Measurements from ENCODE around the gene DUOXA1. TPM values are rescaled to one million over a fixed set of nuclear protein-coding genes. Genes with fewer than 3 reads are reported as not detected.
A peak's percentile ranks its signal among the peaks of the same experiment; 100 is the strongest.
"Not testable (repeated sequence)": the region's sequence is repeated elsewhere in the genome, so short reads cannot be mapped to it uniquely, and the experiment has no call there.

The DUOXA1 gene
- total RNA-seq, 2 donors from 2014 or later = 0.58 TPM; not detected in 1

- no peaks in the 10 kb centered on the region for H3K9me3 Mint-ChIP-seq
- H3K4me3 Mint-ChIP-seq = no peak overlapping the region
- H3K36me3 Mint-ChIP-seq (ENCODE audit: low read depth) = no peaks in the 10 kb centered on the region
- no peaks in the 10 kb centered on the region for H3K27me3 Mint-ChIP-seq
- H3K4me1 Mint-ChIP-seq = no peaks in the 10 kb centered on the region
- no peak for ATAC-seq (replicated peaks)
- H3K27ac Mint-ChIP-seq = no peak overlapping the region
These were observed 13.4 kb upstream of the DUOXA1 start for GRCh38 chr15:45143056-45143455.

- H3K36me3 Mint-ChIP-seq (ENCODE audit: low read depth) = no peaks in the 10 kb centered on the region
- H3K4me3 Mint-ChIP-seq = no peak overlapping the region
- H3K4me1 Mint-ChIP-seq = no peaks in the 10 kb centered on the region
- no peaks in the 10 kb centered on the region for H3K9me3 Mint-ChIP-seq
- no peak overlapping the region for H3K27ac Mint-ChIP-seq
- ATAC-seq (replicated peaks) = no peak
- H3K27me3 Mint-ChIP-seq = peaks cover 5% of the 10 kb centered on the region
These were observed 11.7 kb upstream of the DUOXA1 start for GRCh38 chr15:45141386-45141785.

- Mint-ChIP-seq H3K36me3 (ENCODE audit: low read depth) (no peaks in the 10 kb centered on the region), H3K27me3 (peaks cover 8% of the 10 kb centered on the region), H3K27ac (no peak overlapping the region), H3K4me3 (no peak overlapping the region), H3K4me1 (no peaks in the 10 kb centered on the region), H3K9me3 (no peaks in the 10 kb centered on the region)
- ATAC-seq (replicated peaks) = no peak
These were observed 11.0 kb upstream of the DUOXA1 start for GRCh38 chr15:45140557-45141250.

- ATAC-seq (replicated peaks) = no peak
- H3K4me1 Mint-ChIP-seq = no peaks in the 10 kb centered on the region
- H3K27ac Mint-ChIP-seq = no peak overlapping the region
- H3K9me3 Mint-ChIP-seq = no peaks in the 10 kb centered on the region
- H3K36me3 Mint-ChIP-seq (ENCODE audit: low read depth) = no peaks in the 10 kb centered on the region
- no peak overlapping the region for H3K4me3 Mint-ChIP-seq
- peaks cover 11% of the 10 kb centered on the region for H3K27me3 Mint-ChIP-seq
These were observed 10.1 kb upstream of the DUOXA1 start for GRCh38 chr15:45139770-45140169.

GRCh38 chr15:45138814-45139765 lies 9.4 kb upstream of the DUOXA1 start:
- Mint-ChIP-seq H3K9me3 (no peaks in the 10 kb centered on the region), H3K4me3 (no peak overlapping the region), H3K27ac (no peak overlapping the region), H3K27me3 (peaks cover 17% of the 10 kb centered on the region), H3K36me3 (ENCODE audit: low read depth) (no peaks in the 10 kb centered on the region), H3K4me1 (no peaks in the 10 kb centered on the region)
- no peak for ATAC-seq (replicated peaks)

- H3K9me3 Mint-ChIP-seq = no peaks in the 10 kb centered on the region
- ATAC-seq (replicated peaks) = no peak
- H3K27me3 Mint-ChIP-seq = peaks cover 25% of the 10 kb centered on the region
- no peaks in the 10 kb centered on the region for H3K36me3 Mint-ChIP-seq (ENCODE audit: low read depth)
- no peak overlapping the region for H3K27ac Mint-ChIP-seq
- H3K4me1 Mint-ChIP-seq = no peaks in the 10 kb centered on the region
- H3K4me3 Mint-ChIP-seq = no peak overlapping the region
These were observed 8.0 kb upstream of the DUOXA1 start for GRCh38 chr15:45137703-45138102.

- no peaks in the 10 kb centered on the region for H3K9me3 Mint-ChIP-seq
- no peak for ATAC-seq (replicated peaks)
- no peaks in the 10 kb centered on the region for H3K36me3 Mint-ChIP-seq (ENCODE audit: low read depth)
- H3K4me3 Mint-ChIP-seq = peak overlapping the region; percentile 45
- peaks cover 25% of the 10 kb centered on the region for H3K27me3 Mint-ChIP-seq
- no peak overlapping the region for H3K27ac Mint-ChIP-seq
- H3K4me1 Mint-ChIP-seq = no peaks in the 10 kb centered on the region
These were observed 6.7 kb upstream of the DUOXA1 start for GRCh38 chr15:45136378-45136764.

GRCh38 chr15:45135705-45136377 lies 6.2 kb upstream of the DUOXA1 start:
- H3K4me1 Mint-ChIP-seq; H3K9me3 Mint-ChIP-seq; H3K36me3 Mint-ChIP-seq (ENCODE audit: low read depth); H3K27ac Mint-ChIP-seq: not testable (repeated sequence)
- Mint-ChIP-seq H3K27me3 (peaks cover 25% of the 10 kb centered on the region), H3K4me3 (peak overlapping the region; percentile 45)
- ATAC-seq (replicated peaks) = peak; percentile 18

GRCh38 chr15:45134682-45135604 lies 5.3 kb upstream of the DUOXA1 start:
- Mint-ChIP-seq H3K9me3 (no peaks in the 10 kb centered on the region), H3K4me3 (peak overlapping the region; percentile 51), H3K4me1 (no peaks in the 10 kb centered on the region), H3K27me3 (peaks cover 29% of the 10 kb centered on the region), H3K27ac (peak overlapping the region; percentile 15), H3K36me3 (ENCODE audit: low read depth) (no peaks in the 10 kb centered on the region)
- ATAC-seq (replicated peaks) = peak; percentile 56

GRCh38 chr15:45134046-45134445 lies 4.4 kb upstream of the DUOXA1 start:
- Mint-ChIP-seq H3K9me3 (no peaks in the 10 kb centered on the region), H3K4me1 (no peaks in the 10 kb centered on the region), H3K27ac (no peak overlapping the region), H3K4me3 (peak overlapping the region; percentile 51), H3K36me3 (ENCODE audit: low read depth) (no peaks in the 10 kb centered on the region), H3K27me3 (peaks cover 29% of the 10 kb centered on the region)
- ATAC-seq (replicated peaks) = no peak

GRCh38 chr15:45133561-45133920 lies 3.9 kb upstream of the DUOXA1 start:
- Mint-ChIP-seq H3K36me3 (ENCODE audit: low read depth) (no peaks in the 10 kb centered on the region), H3K27me3 (peaks cover 33% of the 10 kb centered on the region), H3K27ac (no peak overlapping the region), H3K4me3 (no peak overlapping the region), H3K4me1 (no peaks in the 10 kb centered on the region), H3K9me3 (no peaks in the 10 kb centered on the region)
- no peak for ATAC-seq (replicated peaks)

- no peaks in the 10 kb centered on the region for H3K36me3 Mint-ChIP-seq (ENCODE audit: low read depth)
- ATAC-seq (replicated peaks) = no peak
- no peaks in the 10 kb centered on the region for H3K4me1 Mint-ChIP-seq
- H3K27me3 Mint-ChIP-seq = peaks cover 38% of the 10 kb centered on the region
- no peak overlapping the region for H3K27ac Mint-ChIP-seq
- no peak overlapping the region for H3K4me3 Mint-ChIP-seq
- H3K9me3 Mint-ChIP-seq = no peaks in the 10 kb centered on the region
These were observed 3.3 kb upstream of the DUOXA1 start for GRCh38 chr15:45132844-45133560.

GRCh38 chr15:45131510-45131909 lies 1.8 kb upstream of the DUOXA1 start:
- no peaks in the 10 kb centered on the region for H3K4me1 Mint-ChIP-seq
- H3K9me3 Mint-ChIP-seq = no peaks in the 10 kb centered on the region
- ATAC-seq (replicated peaks) = no peak
- H3K36me3 Mint-ChIP-seq (ENCODE audit: low read depth) = no peaks in the 10 kb centered on the region
- no peak overlapping the region for H3K27ac Mint-ChIP-seq
- H3K27me3 Mint-ChIP-seq = peaks cover 40% of the 10 kb centered on the region
- no peak overlapping the region for H3K4me3 Mint-ChIP-seq

All from activated T-helper 17 cell treated with anti-CD3 and anti-CD28 coated beads, Interleukin-2, amount 50 U/mL, for 72 hours (primary cell).